Kidney epithelial cell (primary cell): ENCODE data around the gene ELAC2. TPM values are rescaled to one million over a fixed set of nuclear protein-coding genes. Genes with fewer than 3 reads are reported as not detected.

Experiments used
- DNase-seq: peaks from one replicate; pipeline ENCODE4 v3.0.0-alpha.2; 2010; ENCODE audit warnings: low read depth
- H3K27me3 ChIP-seq: 2 replicates; pipeline ENCODE4 v1.6.0; 2011; ENCODE audit warnings: low read length; ENCODE audit not compliant: control insufficient read depth, insufficient read depth
- H3K36me3 ChIP-seq: 2 replicates; pipeline ENCODE4 v1.5.1; 2011; ENCODE audit warnings: low read length; ENCODE audit not compliant: control insufficient read depth, insufficient read depth
- H3K4me3 ChIP-seq: 2 replicates; pipeline ENCODE4 v1.5.1; 2011; ENCODE audit warnings: low read depth, mild to moderate bottlenecking, control low read depth, low read length
- total RNA-seq: library from RNA; depleted of rRNA; stranded (reverse); fragments of >200 nt; gene quantifications from 2 replicates; pipeline ENCODE4 v1.2.3, GENCODE V29; 2015
- TF ChIP-seq, protein P1 (sequence below): IDR thresholded peaks from 2 replicates; pipeline ENCODE4 v1.5.1; 2011; ENCODE audit warnings: mild to moderate bottlenecking, moderate library complexity, low read length, control low read depth, inconsistent platforms; ENCODE audit not compliant: insufficient read depth, poor library complexity, severe bottlenecking

Gene ELAC2
- total RNA-seq, 1 donor from 2014 or later = 73.7 TPM

DNA sequence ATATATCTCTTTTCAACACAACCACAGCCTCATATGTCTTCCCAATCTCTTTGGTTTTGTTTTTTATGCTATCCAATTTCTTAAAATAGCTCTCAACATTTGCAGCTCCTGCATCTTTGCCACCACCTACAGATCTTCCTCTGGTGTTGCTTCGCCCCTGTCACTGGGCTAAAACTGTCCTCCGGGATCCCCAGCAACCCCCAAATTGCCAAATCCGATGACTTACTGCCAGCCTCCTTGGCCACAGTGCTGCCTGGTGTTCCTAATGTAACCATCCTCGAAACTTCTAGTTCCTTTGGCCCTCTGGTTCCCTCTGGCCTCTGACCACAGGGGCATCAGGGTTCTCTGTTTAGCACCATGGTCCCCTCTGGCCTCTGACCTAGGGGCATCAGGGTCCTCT, 70.8 kb downstream of the ELAC2 start:
- TF ChIP-seq, protein P1, sequence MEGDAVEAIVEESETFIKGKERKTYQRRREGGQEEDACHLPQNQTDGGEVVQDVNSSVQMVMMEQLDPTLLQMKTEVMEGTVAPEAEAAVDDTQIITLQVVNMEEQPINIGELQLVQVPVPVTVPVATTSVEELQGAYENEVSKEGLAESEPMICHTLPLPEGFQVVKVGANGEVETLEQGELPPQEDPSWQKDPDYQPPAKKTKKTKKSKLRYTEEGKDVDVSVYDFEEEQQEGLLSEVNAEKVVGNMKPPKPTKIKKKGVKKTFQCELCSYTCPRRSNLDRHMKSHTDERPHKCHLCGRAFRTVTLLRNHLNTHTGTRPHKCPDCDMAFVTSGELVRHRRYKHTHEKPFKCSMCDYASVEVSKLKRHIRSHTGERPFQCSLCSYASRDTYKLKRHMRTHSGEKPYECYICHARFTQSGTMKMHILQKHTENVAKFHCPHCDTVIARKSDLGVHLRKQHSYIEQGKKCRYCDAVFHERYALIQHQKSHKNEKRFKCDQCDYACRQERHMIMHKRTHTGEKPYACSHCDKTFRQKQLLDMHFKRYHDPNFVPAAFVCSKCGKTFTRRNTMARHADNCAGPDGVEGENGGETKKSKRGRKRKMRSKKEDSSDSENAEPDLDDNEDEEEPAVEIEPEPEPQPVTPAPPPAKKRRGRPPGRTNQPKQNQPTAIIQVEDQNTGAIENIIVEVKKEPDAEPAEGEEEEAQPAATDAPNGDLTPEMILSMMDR = no peak
- Histone ChIP-seq H3K36me3 (no peaks in the 10 kb centered on the region), H3K4me3 (no peak overlapping the region), H3K27me3 (no peaks in the 10 kb centered on the region)
- DNase-seq = no peak

Other genes with a start within 250 kb of the ELAC2 start
- 5.9 and 6.4 TPM in 2 replicates for gene ARHGAP44, start 228.5 kb downstream of the ELAC2 start, total RNA-seq